ENCODE results near the gene RNF217. TPM values are rescaled to one million over a fixed set of nuclear protein-coding genes. Genes with fewer than 3 reads are reported as not detected.

RNF217 gene
- total and polyA plus RNA-seq, 8 donors, result 1.9 to 32.7 (median 11.2) TPM

GRCh38 chr6:125004797-125005595 is 42.8 kb downstream of the RNF217 start:
- Histone ChIP-seq H3K9me3 (no peaks in the 10 kb centered on the region), H3K36me3 (no peaks in the 10 kb centered on the region), H3K4me1 (peaks cover 4 to 56% (median 27%) of the 10 kb centered on the region in 4 donors), H3K27me3 (no peaks in the 10 kb centered on the region), H3K4me3 (no peak overlapping the region), H3K27ac (no peak overlapping the region)
- TF ChIP-seq EP300 (IDR thresholded peaks at IDR 0.05) (no peak), POLR2AphosphoS5 (IDR thresholded peaks at IDR 0.05) (no peak)
- DNase-seq, result no peak
- 72 to 98% (median 90%) methylated on average over 2 of the region's 2 CpGs for WGBS, 5 donors
- intact Hi-C loops (cut with DNase I; ENCODE audit: low total_unique reads), result no loop called here

GRCh38 chr6:125008261-125008703 is 46.0 kb downstream of the RNF217 start:
- Histone ChIP-seq H3K4me3 (no peak overlapping the region), H3K27ac (no peak overlapping the region), H3K4me1 (peaks cover 0 to 40% (median 13%) of the 10 kb centered on the region in 4 donors), H3K27me3 (no peaks in the 10 kb centered on the region), H3K9me3 (no peaks in the 10 kb centered on the region), H3K36me3 (no peaks in the 10 kb centered on the region)
- intact Hi-C loops (cut with DNase I; ENCODE audit: low total_unique reads), result no loop called here
- no peak for DNase-seq
- WGBS, 5 donors, result 48 to 56% (median 52%) methylated on average over 3 of the region's 3 CpGs
- TF ChIP-seq POLR2AphosphoS5 (IDR thresholded peaks at IDR 0.05) (no peak), CTCF (IDR thresholded peaks at IDR 0.05) (no peak), POLR2A (IDR thresholded peaks at IDR 0.05) (no peak), EP300 (IDR thresholded peaks at IDR 0.05) (no peak)

- TF ChIP-seq CTCF (IDR thresholded peaks at IDR 0.05) (no peak), POLR2A (IDR thresholded peaks at IDR 0.05) (no peak), EP300 (IDR thresholded peaks at IDR 0.05) (no peak), POLR2AphosphoS5 (IDR thresholded peaks at IDR 0.05) (no peak)
- Histone ChIP-seq H3K27me3 (no peaks in the 10 kb centered on the region), H3K4me1 (peaks cover 0 to 41% (median 12%) of the 10 kb centered on the region in 4 donors), H3K27ac (no peak overlapping the region), H3K4me3 (no peak overlapping the region), H3K9me3 (no peaks in the 10 kb centered on the region), H3K36me3 (no peaks in the 10 kb centered on the region)
- DNase-seq, result no peak
- intact Hi-C loops (cut with DNase I; ENCODE audit: low total_unique reads), result no loop called here
- 32 to 53% (median 46%) methylated on average over 1 of the region's 1 CpG for WGBS, 5 donors
These were observed 46.7 kb downstream of the RNF217 start for GRCh38 chr6:125008957-125009356.

GRCh38 chr6:125009578-125009977 is 47.3 kb downstream of the RNF217 start:
- H3K9me3 ChIP-seq, result no peaks in the 10 kb centered on the region
- TF ChIP-seq POLR2AphosphoS5 (IDR thresholded peaks at IDR 0.05) (no peak), EP300 (IDR thresholded peaks at IDR 0.05) (no peak), POLR2A (IDR thresholded peaks at IDR 0.05) (no peak), CTCF (IDR thresholded peaks at IDR 0.05) (no peak)
- 39 to 58% (median 50%) methylated on average over 4 of the region's 4 CpGs for WGBS, 5 donors
- H3K36me3 ChIP-seq, result no peaks in the 10 kb centered on the region
- H3K27me3 ChIP-seq, result no peaks in the 10 kb centered on the region
- no peak overlapping the region for H3K27ac ChIP-seq
- peaks cover 0 to 40% (median 13%) of the 10 kb centered on the region in 4 donors for H3K4me1 ChIP-seq
- intact Hi-C loops (cut with DNase I; ENCODE audit: low total_unique reads), result no loop called here
- DNase-seq, result no peak
- H3K4me3 ChIP-seq, result no peak overlapping the region
